NAMALWA (cell line): ENCODE results near the gene ITGB5.

Source experiments
- DNase-seq: peaks from one replicate; pipeline ENCODE4 v3.0.0-alpha.2; 2015; ENCODE audit warnings: low spot score

Gene ITGB5

GRCh38 chr3:124862006-124862405, 25.2 kb downstream of the ITGB5 start:
- no peak for DNase-seq

GRCh38 chr3:124861041-124861440, 26.1 kb downstream of the ITGB5 start:
- no peak for DNase-seq

- no peak for DNase-seq
Measured at GRCh38 chr3:124860599-124860998, 26.6 kb downstream of the ITGB5 start.

GRCh38 chr3:124859025-124859424, 28.1 kb downstream of the ITGB5 start:
- DNase-seq = no peak

- no peak for DNase-seq
Measured at GRCh38 chr3:124858275-124858674, 28.9 kb downstream of the ITGB5 start.

- no peak for DNase-seq
Measured at GRCh38 chr3:124856677-124857076, 30.5 kb downstream of the ITGB5 start.

GRCh38 chr3:124854009-124854408, 33.2 kb downstream of the ITGB5 start:
- no peak for DNase-seq

- no peak for DNase-seq
Measured at GRCh38 chr3:124853446-124853845, 33.7 kb downstream of the ITGB5 start.

- DNase-seq = no peak
Measured at GRCh38 chr3:124851905-124852304, 35.3 kb downstream of the ITGB5 start.

- no peak for DNase-seq
Measured at GRCh38 chr3:124851136-124851535, 36.0 kb downstream of the ITGB5 start.

- DNase-seq = no peak
Measured at GRCh38 chr3:124850633-124851032, 36.5 kb downstream of the ITGB5 start.

- no peak for DNase-seq
Measured at GRCh38 chr3:124850212-124850611, 37.0 kb downstream of the ITGB5 start.

GRCh38 chr3:124848300-124848699, 38.9 kb downstream of the ITGB5 start:
- no peak for DNase-seq

GRCh38 chr3:124847863-124848262, 39.3 kb downstream of the ITGB5 start:
- no peak for DNase-seq

- DNase-seq = no peak
Measured at GRCh38 chr3:124847051-124847450, 40.1 kb downstream of the ITGB5 start.

GRCh38 chr3:124846189-124846588, 41.0 kb downstream of the ITGB5 start:
- DNase-seq = no peak

GRCh38 chr3:124845406-124845805, 41.8 kb downstream of the ITGB5 start:
- no peak for DNase-seq

- no peak for DNase-seq
Measured at GRCh38 chr3:124843506-124844177, 43.5 kb downstream of the ITGB5 start.

- no peak for DNase-seq
Measured at GRCh38 chr3:124843047-124843446, 44.1 kb downstream of the ITGB5 start.

GRCh38 chr3:124841517-124841916, 45.6 kb downstream of the ITGB5 start:
- DNase-seq = no peak

GRCh38 chr3:124840331-124840730, 46.8 kb downstream of the ITGB5 start:
- DNase-seq = no peak

GRCh38 chr3:124839896-124840295, 47.3 kb downstream of the ITGB5 start:
- DNase-seq = no peak

GRCh38 chr3:124838963-124839362, 48.2 kb downstream of the ITGB5 start:
- DNase-seq = no peak

GRCh38 chr3:124837730-124838186, 49.4 kb downstream of the ITGB5 start:
- no peak for DNase-seq
